HG03066 (cell line): Measurements from ENCODE around the gene OPN5.

Source experiments
- ATAC-seq: cut with Tn5 transposase; IDR thresholded peaks from one replicate; pipeline ENCODE4 v1.9.1; 2021; ENCODE audit warnings: low read depth; ENCODE audit not compliant: unreplicated experiment

The OPN5 gene

DNA sequence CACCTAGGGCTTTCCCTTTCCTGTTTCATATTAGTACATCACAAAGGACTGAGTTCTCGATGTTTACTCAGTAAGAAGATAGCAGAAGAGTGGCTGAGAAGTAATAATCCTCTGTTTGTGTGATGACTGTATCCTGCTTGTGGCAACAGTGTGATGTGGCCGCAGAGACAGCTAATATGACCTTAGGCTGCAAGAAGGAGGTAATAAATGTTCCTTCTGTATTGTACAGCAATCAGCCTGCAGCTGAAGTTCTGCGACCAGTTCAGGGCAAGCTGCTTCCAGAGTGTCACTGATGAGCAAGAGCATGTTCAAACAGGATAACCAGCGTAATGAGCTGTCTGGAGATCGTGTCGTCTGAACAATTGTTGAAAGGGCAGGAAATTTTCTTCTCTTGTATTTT, 70.9 kb downstream of the OPN5 start:
- ATAC-seq, result no peak

- no peak for ATAC-seq
Measured at GRCh38 chr6:47853766-47854165, 71.9 kb downstream of the OPN5 start.

DNA sequence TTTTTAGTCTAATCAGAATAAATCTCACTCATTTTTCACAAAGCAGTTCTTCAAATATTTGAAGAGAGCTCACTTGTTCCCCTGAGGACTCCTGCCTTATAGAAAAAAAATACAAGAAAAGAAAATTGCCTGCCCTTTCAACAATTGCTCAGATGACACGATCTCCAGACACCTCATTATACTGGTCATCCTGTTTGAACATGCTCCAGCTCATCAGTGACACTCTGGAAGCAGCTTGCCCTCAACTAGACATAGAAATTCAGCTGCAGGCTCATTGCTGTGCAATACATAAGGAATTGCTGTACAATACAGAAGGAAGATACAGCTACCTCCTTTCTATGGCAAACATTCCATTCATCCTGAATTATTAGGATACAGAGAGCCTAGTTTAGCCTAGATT, 73.1 kb downstream of the OPN5 start:
- no peak for ATAC-seq

DNA sequence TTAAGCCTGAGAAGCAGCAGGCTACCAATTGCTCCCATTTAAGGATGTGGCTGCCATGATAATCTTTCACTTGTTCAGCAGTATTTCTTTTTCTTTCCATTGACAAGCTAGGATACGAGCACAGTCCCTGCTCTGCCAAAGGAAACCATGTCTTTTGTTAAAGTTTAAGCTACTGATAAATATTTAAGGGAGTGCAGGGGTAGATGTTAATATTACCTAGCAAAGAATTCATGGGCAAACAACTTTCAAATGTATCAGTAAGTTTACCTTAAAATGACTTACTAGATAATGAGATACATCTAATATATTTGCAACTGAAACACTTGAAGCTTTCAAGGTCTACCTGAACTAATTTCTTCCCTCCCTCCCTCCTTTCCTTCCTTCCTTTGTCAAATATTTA, 77.3 kb downstream of the OPN5 start:
- ATAC-seq, result no peak

- no peak for ATAC-seq
Measured at GRCh38 chr6:47862731-47863130, 80.9 kb downstream of the OPN5 start.

GRCh38 chr6:47865206-47865605, 83.4 kb downstream of the OPN5 start:
- ATAC-seq, result no peak

DNA sequence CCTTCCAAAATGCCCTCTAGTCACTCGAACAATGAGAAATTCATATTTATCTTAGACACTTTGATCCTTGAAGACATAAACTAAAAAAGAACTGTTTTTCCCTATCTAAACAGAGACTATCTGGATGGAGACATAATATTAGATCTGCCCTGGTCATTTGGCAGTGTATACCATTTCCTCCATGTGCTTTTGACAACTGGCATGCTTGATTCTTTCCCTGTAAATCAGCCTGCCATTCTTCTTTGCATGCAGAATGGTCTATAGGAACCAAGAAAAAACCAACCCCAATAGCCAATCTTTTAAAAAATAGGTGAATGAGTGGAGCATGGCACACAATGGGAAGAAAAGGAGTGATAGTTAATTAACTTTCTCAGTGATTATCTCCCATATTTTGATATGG, 93.8 kb downstream of the OPN5 start:
- ATAC-seq, result no peak
